Measurements from ENCODE around the gene TARBP2. TPM values are rescaled to one million over a fixed set of nuclear protein-coding genes. Genes with fewer than 3 reads are reported as not detected.
A peak's percentile ranks its signal among the peaks of the same experiment; 100 is the strongest.

The TARBP2 gene
- total RNA-seq, 4 donors from 2014 or later, result 25.9 to 34.1 (median 31.0) TPM

DNA sequence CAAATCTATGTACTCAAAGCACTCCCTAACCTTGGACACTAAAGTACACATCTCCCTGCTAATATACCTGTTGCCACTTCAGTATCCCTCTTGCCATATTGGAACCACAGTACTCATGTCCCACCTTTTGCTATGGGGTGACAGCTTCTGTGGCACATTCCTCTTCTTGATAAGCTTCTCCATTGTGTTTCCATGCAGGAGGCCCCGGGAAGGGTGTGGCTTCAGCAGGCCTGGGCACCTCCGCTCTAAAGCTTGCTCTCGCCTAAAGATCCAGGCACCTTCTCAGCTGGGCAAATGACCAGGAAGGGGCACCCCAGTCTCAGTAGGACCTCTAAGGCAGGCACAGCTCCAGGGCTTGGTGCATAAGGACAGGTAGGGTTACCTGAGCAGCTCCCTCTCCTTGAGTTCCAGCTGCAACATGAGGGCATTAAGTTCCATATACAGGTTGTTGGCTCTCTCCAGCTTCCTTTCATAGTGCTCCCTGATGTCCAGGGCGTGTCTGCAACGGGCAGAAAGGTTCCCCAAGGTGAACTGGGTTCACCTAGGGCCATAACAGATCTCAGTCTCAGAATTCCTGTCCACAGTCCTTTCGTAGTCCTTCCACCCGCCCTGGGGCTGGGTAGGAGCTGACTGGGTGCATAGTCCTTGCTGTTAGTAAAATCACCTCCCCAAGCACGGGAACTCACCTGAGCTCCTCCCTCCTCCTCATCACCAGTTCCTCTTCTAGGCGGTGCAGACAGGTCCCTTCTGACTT is 17.7 kb upstream of the TARBP2 start:
- TF ChIP-seq, protein P1, sequence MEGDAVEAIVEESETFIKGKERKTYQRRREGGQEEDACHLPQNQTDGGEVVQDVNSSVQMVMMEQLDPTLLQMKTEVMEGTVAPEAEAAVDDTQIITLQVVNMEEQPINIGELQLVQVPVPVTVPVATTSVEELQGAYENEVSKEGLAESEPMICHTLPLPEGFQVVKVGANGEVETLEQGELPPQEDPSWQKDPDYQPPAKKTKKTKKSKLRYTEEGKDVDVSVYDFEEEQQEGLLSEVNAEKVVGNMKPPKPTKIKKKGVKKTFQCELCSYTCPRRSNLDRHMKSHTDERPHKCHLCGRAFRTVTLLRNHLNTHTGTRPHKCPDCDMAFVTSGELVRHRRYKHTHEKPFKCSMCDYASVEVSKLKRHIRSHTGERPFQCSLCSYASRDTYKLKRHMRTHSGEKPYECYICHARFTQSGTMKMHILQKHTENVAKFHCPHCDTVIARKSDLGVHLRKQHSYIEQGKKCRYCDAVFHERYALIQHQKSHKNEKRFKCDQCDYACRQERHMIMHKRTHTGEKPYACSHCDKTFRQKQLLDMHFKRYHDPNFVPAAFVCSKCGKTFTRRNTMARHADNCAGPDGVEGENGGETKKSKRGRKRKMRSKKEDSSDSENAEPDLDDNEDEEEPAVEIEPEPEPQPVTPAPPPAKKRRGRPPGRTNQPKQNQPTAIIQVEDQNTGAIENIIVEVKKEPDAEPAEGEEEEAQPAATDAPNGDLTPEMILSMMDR (IDR thresholded peaks at IDR 0.05), result no peak
- no peak for TF ChIP-seq POLR2A (IDR thresholded peaks at IDR 0.05)
- WGBS, 2 donors, result 50 to 56% methylated on average over 9 of the region's 9 CpGs
- DNase-seq (ENCODE audit: low spot score in 2 of 2), result no peak
- intact Hi-C loops (cut with DNase I; ENCODE audit: low total_unique reads), result no loop called here
- no peak overlapping the region for H3K4me3 ChIP-seq (ENCODE audit: low read depth, poor library complexity, severe bottlenecking)

DNA sequence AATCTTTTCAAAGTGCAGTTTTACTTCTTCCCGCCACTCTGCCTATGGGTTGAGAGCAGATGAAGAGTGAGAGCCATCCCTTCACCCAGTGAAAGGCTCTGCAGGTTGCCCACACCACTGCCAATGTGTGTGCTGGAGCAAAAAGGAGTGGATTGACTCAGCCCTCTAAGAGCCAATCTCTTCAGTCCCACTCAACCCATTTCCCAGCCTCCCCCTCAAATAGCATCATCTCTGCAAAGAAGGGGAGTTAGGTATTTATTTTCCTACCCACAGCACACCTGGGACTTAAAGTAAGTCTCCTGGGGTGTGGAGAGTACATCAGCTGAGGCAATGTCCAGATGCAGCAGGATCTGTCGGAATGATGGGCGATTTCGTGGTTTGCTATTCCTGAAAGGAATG is 17.1 kb upstream of the TARBP2 start:
- DNase-seq (ENCODE audit: low spot score in 2 of 2), result no peak
- intact Hi-C loops (cut with DNase I; ENCODE audit: low total_unique reads), result no loop called here
- no peak for TF ChIP-seq POLR2A (IDR thresholded peaks at IDR 0.05)
- TF ChIP-seq, protein P1 (IDR thresholded peaks at IDR 0.05), result no peak
- H3K4me3 ChIP-seq (ENCODE audit: low read depth, poor library complexity, severe bottlenecking), result no peak overlapping the region
- WGBS, 2 donors, result 88 to 92% methylated on average over 4 of the region's 4 CpGs

DNA sequence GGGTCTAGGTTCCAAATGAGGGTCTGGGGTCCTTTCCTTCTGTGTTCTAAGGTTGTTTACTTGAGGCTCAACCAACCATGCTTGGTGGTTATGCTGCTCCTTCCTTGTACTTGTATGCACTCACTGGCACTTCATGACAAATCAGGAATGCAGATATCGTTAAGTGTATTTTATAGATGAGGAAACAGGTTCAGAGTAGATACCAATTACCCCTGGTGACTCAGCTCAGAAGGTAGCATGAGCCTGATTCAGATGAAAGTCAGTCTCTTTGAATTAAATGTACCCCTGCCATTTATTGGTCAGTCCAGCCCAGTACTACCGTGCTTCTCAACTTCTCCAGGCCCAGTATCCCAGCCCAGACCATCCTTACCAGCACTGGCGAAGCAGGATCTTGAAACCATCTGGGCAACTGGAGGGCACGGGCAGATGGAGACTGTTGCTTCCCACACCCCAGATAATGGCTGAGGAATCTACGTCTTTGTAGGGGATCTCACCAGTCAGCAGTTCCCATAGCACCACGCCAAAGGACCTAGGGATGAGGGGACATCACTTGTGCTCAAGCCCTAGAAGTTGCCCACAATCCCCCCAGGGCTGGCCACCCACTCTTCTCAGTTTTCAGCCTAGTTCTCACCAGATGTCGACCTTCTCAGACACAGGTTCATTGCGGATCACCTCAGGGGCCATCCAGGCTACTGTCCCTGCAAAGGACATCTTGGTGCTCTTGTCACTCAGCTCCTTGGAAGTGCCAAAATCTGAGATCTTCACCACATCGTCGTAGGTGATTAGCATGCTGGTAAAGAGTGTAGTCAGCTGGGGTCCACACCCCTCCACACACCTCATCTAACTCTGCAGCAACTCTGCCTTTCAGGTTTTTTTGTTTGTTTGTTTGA is 16.2 kb upstream of the TARBP2 start:
- 82 to 86% methylated on average over 10 of the region's 10 CpGs for WGBS, 2 donors
- DNase-seq (ENCODE audit: low spot score in 2 of 2), result no peak
- no peak overlapping the region for H3K4me3 ChIP-seq (ENCODE audit: low read depth, poor library complexity, severe bottlenecking)
- no peak for TF ChIP-seq POLR2A (IDR thresholded peaks at IDR 0.05)
- TF ChIP-seq, protein P1 (IDR thresholded peaks at IDR 0.05), result no peak
- intact Hi-C loops (cut with DNase I; ENCODE audit: low total_unique reads), result no loop called here

DNA sequence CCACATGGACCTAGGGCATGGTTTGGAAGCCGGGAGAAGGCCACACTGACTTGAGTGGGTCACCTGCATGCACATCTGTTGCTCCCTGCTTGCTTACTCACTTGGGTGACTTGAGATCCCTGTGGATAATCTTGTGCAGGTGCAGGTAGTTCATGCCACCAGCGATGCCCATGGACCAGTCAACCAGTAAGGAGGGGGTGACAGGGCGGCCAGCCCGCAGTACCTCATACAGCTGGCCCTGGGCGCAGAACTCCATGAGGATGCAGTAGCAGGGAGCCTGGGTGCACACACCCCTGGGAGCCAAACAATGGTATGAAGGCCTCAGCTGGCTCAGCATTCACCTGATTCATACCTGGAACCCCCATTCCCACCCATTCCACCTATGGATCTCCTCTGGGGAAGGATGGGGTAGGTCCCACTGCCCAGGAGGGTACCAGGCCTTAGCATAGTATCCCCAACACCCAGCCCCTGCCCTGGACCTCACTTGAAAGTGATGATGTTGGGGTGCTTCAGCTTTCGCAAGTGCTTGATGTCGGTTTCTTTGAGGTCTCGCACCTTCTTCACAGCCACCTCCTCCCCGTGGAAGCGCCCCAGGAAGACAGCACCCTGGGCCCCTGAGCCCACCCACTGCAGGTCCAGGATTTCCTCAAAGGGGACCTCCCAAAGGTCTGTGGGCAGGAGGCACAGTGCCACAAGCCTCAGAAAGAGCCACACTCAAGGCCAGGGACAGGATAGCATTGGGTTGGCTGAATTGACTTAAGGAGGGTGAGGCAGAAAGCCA is 14.9 kb upstream of the TARBP2 start:
- intact Hi-C loops (cut with DNase I; ENCODE audit: low total_unique reads), result no loop called here
- 93 to 95% methylated on average over 10 of the region's 10 CpGs for WGBS, 2 donors
- peak in 1 of 2 donors; percentile 81 for DNase-seq (ENCODE audit: low spot score in 2 of 2)

More for the DNA sequence above, 14.9 kb upstream of the TARBP2 start:
- no peak for TF ChIP-seq POLR2A (IDR thresholded peaks at IDR 0.05)
- TF ChIP-seq, protein P1 (IDR thresholded peaks at IDR 0.05), result no peak
- H3K4me3 ChIP-seq (ENCODE audit: low read depth, poor library complexity, severe bottlenecking), result no peak overlapping the region

All from lower leg skin (tissue), 4 donors.